ENCODE results near the gene GMFB. TPM values are rescaled to one million over a fixed set of nuclear protein-coding genes. Genes with fewer than 3 reads are reported as not detected.

Gene GMFB
- total RNA-seq, 1 experiment from 2014 or later: 53.8 TPM

DNA sequence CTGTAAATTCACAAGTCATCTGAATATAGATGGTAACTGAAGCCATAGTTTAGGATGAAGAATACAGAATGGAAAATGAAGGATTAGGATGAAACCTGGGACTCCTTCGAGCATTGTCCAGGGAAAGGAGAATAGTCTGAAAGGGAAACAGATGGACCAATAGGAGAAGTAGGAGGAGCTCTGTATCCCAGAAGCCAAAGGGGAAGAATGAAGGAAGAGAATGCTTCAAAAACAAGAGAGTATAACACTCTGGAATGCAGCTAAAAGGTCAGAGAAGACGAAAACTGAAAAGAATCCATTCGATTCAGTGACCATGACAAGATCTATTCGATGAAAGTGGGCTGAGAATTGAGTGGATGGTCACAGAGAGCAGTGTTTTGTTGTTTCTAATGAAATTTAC, 1.0 kb downstream of the GMFB start:
- peak overlapping the region; percentile 87 to 94 for H3K4me3 ChIP-seq (replicated peaks in 1 of 2; ENCODE audit: low read depth in 1 of 2, low read length in 2 of 2)
- DNase-seq (ENCODE audit: low read depth, low spot score): no peak
- intact Hi-C loops (cut with micrococcal nuclease): loop anchor here (5.0 kb wide), 1 partner anchor 285 kb away; no protein-coding TSS in a partner anchor
- no peak overlapping the region for H2AFZ ChIP-seq (ENCODE audit: low read depth, low read length, poor library complexity, severe bottlenecking)
- CTCF ChIA-PET: interaction anchor here (0.7 to 1.5 kb wide), 6 partner anchors 16 to 318 kb away, joined by 3 to 4 read pairs (median 3); partner anchors contain the start of gene CGRRF1
- H3K27ac ChIP-seq (ENCODE audit: low read depth, low read length): peak overlapping the region; percentile 96
- peaks cover 16 to 28% of the 10 kb centered on the region in 2 experiments for H3K4me1 ChIP-seq (ENCODE audit: control insufficient read depth in 1 of 2, insufficient read depth in 2 of 2, low read length in 2 of 2)
- H3K4me2 ChIP-seq (ENCODE audit: low read length): peak overlapping the region; percentile 87
- RAD21 ChIA-PET (ENCODE audit: low non-redundant PET in 1 of 2, low total read pairs in 2 of 2, uncharacterized antibody in 2 of 2, unreplicated experiment in 2 of 2): interaction anchor here in 1 of 2 experiments (0.6 kb wide), 1 partner anchor 76 kb away, joined by 4 read pairs; no protein-coding TSS in a partner anchor
- TF ChIP-seq YY1 (IDR thresholded peaks at IDR 0.05; ENCODE audit: extremely low read depth, insufficient replicate concordance, low read depth, low read length) (no peak), JUND (IDR thresholded peaks at IDR 0.05) (no peak), ZFX (IDR thresholded peaks at IDR 0.05) (no peak)
- TF ChIP-seq, protein P1, sequence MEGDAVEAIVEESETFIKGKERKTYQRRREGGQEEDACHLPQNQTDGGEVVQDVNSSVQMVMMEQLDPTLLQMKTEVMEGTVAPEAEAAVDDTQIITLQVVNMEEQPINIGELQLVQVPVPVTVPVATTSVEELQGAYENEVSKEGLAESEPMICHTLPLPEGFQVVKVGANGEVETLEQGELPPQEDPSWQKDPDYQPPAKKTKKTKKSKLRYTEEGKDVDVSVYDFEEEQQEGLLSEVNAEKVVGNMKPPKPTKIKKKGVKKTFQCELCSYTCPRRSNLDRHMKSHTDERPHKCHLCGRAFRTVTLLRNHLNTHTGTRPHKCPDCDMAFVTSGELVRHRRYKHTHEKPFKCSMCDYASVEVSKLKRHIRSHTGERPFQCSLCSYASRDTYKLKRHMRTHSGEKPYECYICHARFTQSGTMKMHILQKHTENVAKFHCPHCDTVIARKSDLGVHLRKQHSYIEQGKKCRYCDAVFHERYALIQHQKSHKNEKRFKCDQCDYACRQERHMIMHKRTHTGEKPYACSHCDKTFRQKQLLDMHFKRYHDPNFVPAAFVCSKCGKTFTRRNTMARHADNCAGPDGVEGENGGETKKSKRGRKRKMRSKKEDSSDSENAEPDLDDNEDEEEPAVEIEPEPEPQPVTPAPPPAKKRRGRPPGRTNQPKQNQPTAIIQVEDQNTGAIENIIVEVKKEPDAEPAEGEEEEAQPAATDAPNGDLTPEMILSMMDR (IDR thresholded peaks at IDR 0.05 in 2 of 3, conservative IDR thresholded peaks at IDR 0.05 in 1 of 3; ENCODE audit: borderline replicate concordance in 1 of 3, insufficient read depth in 1 of 3, low read depth in 2 of 3, low read length in 2 of 3): no peak
- peaks cover 0 to 8% of the 10 kb centered on the region in 2 experiments; a peak in 3 of 4 replicates for H3K36me3 ChIP-seq (ENCODE audit: control insufficient read depth in 1 of 2, insufficient read depth in 2 of 2, low read length in 2 of 2)
- peak overlapping the region; percentile 81 for H3K9ac ChIP-seq (ENCODE audit: low read length)
- H4K20me1 ChIP-seq (ENCODE audit: insufficient read depth): 0 out of 2 replicates have a peak, but pooled peaks cover 4% of the 10 kb centered on the region
- no peaks in the 10 kb centered on the region for H3K27me3 ChIP-seq (ENCODE audit: insufficient read depth, low read length)
- H3K9me2 ChIP-seq (ENCODE audit: insufficient read depth): no peaks in the 10 kb centered on the region
- POLR2A ChIA-PET: interaction anchor here (3.6 kb wide), 1 partner anchor 22 kb away, joined by 16 read pairs; the partner anchor contains the start of gene CGRRF1
- ATAC-seq: peak; percentile 55
- H3K79me2 ChIP-seq (ENCODE audit: insufficient read depth, low read length): peaks cover 58% of the 10 kb centered on the region
- H3K9me3 ChIP-seq (ENCODE audit: control insufficient read depth in 1 of 2, insufficient read depth in 1 of 2, low read depth in 1 of 2, low read length in 2 of 2): no peaks in the 10 kb centered on the region
- BruUV-seq (replicated peaks): TSS peak; percentile 48

DNA sequence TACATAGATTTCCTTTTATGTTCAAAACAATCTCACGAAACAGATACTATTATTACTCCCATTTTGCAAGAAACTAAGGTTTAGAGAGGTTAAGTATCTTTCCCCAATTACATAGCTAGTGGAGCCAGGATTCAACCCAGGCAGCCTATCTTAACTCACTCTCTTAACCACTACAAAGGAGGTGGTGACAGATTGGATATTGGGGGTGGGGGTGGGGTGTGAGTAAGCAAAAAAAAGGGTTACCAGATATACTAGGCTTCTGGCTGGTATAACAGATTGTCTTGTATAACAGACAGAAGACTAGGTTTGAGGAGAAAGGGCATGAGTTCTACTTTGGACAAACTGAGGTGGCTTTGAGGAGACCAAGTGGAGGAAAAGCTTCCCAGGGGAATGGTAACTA, 2.1 kb downstream of the GMFB start:
- no TSS peak for BruUV-seq (replicated peaks)
- Histone ChIP-seq H3K27ac (ENCODE audit: low read depth, low read length) (no peak overlapping the region), H3K9me2 (ENCODE audit: insufficient read depth) (no peaks in the 10 kb centered on the region), H3K79me2 (ENCODE audit: insufficient read depth, low read length) (peaks cover 69% of the 10 kb centered on the region), H4K20me1 (ENCODE audit: insufficient read depth) (0 out of 2 replicates have a peak, but pooled peaks cover 4% of the 10 kb centered on the region), H3K4me3 (replicated peaks in 1 of 2; ENCODE audit: low read depth in 1 of 2, low read length in 2 of 2) (no peak overlapping the region), H3K9ac (ENCODE audit: low read length) (no peak overlapping the region), H2AFZ (ENCODE audit: low read depth, low read length, poor library complexity, severe bottlenecking) (no peak overlapping the region), H3K9me3 (ENCODE audit: control insufficient read depth in 1 of 2, insufficient read depth in 1 of 2, low read depth in 1 of 2, low read length in 2 of 2) (no peaks in the 10 kb centered on the region), H3K27me3 (ENCODE audit: insufficient read depth, low read length) (no peaks in the 10 kb centered on the region), H3K36me3 (ENCODE audit: control insufficient read depth in 1 of 2, insufficient read depth in 2 of 2, low read length in 2 of 2) (peaks cover 7 to 8% of the 10 kb centered on the region in 2 experiments; a peak in 3 of 4 replicates), H3K4me1 (ENCODE audit: control insufficient read depth in 1 of 2, insufficient read depth in 2 of 2, low read length in 2 of 2) (peaks cover 15 to 27% of the 10 kb centered on the region in 2 experiments), H3K4me2 (ENCODE audit: low read length) (peak overlapping the region; percentile 87; the same call in 1 of the 2 replicates)
- ATAC-seq (no peak), DNase-seq (ENCODE audit: low read depth, low spot score) (no peak)
- no peak for TF ChIP-seq JUND (IDR thresholded peaks at IDR 0.05)
- no peak for TF ChIP-seq POLR2AphosphoS5 (IDR thresholded peaks at IDR 0.05; ENCODE audit: low read depth, low read length)
- TF ChIP-seq EZH2phosphoT487 (IDR thresholded peaks at IDR 0.05; ENCODE audit: borderline replicate concordance): no peak
- TF ChIP-seq EGR1 (IDR thresholded peaks at IDR 0.05; ENCODE audit: low read depth): no peak
- no peak for TF ChIP-seq YY1 (IDR thresholded peaks at IDR 0.05; ENCODE audit: extremely low read depth, insufficient replicate concordance, low read depth, low read length)
- no peak for TF ChIP-seq SP1 (IDR thresholded peaks at IDR 0.05; ENCODE audit: low read depth)
- RAD21 ChIA-PET (ENCODE audit: low non-redundant PET in 1 of 2, low total read pairs in 2 of 2, uncharacterized antibody in 2 of 2, unreplicated experiment in 2 of 2): no interaction called here
- POLR2A ChIA-PET: interaction anchor here (3.6 kb wide), 1 partner anchor 23 kb away, joined by 16 read pairs; the partner anchor contains the start of gene CGRRF1
- intact Hi-C loops (cut with micrococcal nuclease): loop anchor here (5.0 kb wide), 1 partner anchor 286 kb away; no protein-coding TSS in a partner anchor
- CTCF ChIA-PET: no interaction called here
